Activated CD8-positive, alpha-beta T cell treated with anti-CD3 and anti-CD28 coated beads for 36 hours (primary cell): ENCODE measurements around the gene TJP3. TPM values are rescaled to one million over a fixed set of nuclear protein-coding genes. Genes with fewer than 3 reads are reported as not detected.
A peak's percentile ranks its signal among the peaks of the same experiment; 100 is the strongest.

Source experiments
- ATAC-seq: fragments of 200-7000 bp; cut with Tn5 transposase; one replicate; pipeline ENCODE4 v1.10.0; 2021; ENCODE audit warnings: mild to moderate bottlenecking, moderate library complexity
- CTCF ChIA-PET: fragments of 350-600 bp; sonication (Branson Sonifier 250); formaldehyde crosslinking; loops from one replicate; lab custom pipeline; 2021; ENCODE audit warnings: antibody characterized with exemption; lab: Charles Lee
- POLR2A ChIA-PET: fragments of 350-600 bp; sonication (Branson Sonifier 250); formaldehyde crosslinking; loops from one replicate; lab custom pipeline; 2021; ENCODE audit warnings: antibody characterized with exemption; lab: Charles Lee
- DNase-seq: peaks from one replicate; pipeline ENCODE4 v3.0.0-alpha.2; 2020
- H3K27ac Mint-ChIP-seq: one replicate; pipeline ENCODE4 v1.8.0; 2021; ENCODE audit warnings: mild to moderate bottlenecking, mixed read lengths
- H3K27me3 Mint-ChIP-seq: one replicate; pipeline ENCODE4 v1.8.0; 2021; ENCODE audit warnings: mixed read lengths
- H3K36me3 Mint-ChIP-seq: one replicate; pipeline ENCODE4 v1.8.0; 2021; ENCODE audit warnings: low read depth, mixed read lengths
- H3K4me1 Mint-ChIP-seq: one replicate; pipeline ENCODE4 v1.8.0; 2021; ENCODE audit warnings: low read depth, mixed read lengths
- H3K4me3 Mint-ChIP-seq: one replicate; pipeline ENCODE4 v1.8.0; 2021; ENCODE audit warnings: mild to moderate bottlenecking, moderate library complexity, mixed read lengths
- H3K9me3 Mint-ChIP-seq: one replicate; pipeline ENCODE4 v1.8.0; 2021; ENCODE audit warnings: mixed read lengths
- CTCF ChIP-seq: fragments of 200-600 bp; IDR thresholded peaks from one replicate; pipeline ENCODE4 v1.8.0; 2022; ENCODE audit warnings: antibody characterized with exemption, mild to moderate bottlenecking
- intact Hi-C: fragments of 100-400 bp; cut with micrococcal nuclease; formaldehyde crosslinking; loops from one replicate; pipeline ENCODE4 v1.10.0; 2022
- total RNA-seq, 2 experiments: library from RNA; stranded (reverse); gene quantifications; one replicate each; pipeline ENCODE4 v1.2.3, GENCODE V29; 2021

The TJP3 gene
- total RNA-seq, 2 experiments from 2014 or later, result 0.69 to 2.4 TPM

GRCh38 chr19:3697671-3698385, 10.4 kb upstream of the TJP3 start:
- POLR2A ChIA-PET, result interaction anchor here (0.7 to 0.8 kb wide), 2 partner anchors 60 to 141 kb away, joined by 3 read pairs; no protein-coding TSS in a partner anchor
- Mint-ChIP-seq H3K4me3 (peak overlapping the region; percentile 92), H3K27me3 (no peaks in the 10 kb centered on the region), H3K27ac (no peak overlapping the region), H3K4me1 (peaks cover 15% of the 10 kb centered on the region), H3K9me3 (no peaks in the 10 kb centered on the region), H3K36me3 (no peaks in the 10 kb centered on the region)
- CTCF ChIA-PET, result interaction anchor here (1.0 to 4.8 kb wide), 5 partner anchors 9 to 37 kb away, joined by 4 to 32 read pairs (median 4); no protein-coding TSS in a partner anchor
- TF ChIP-seq CTCF, result no peak
- DNase-seq (no peak), ATAC-seq (no peak)
- intact Hi-C loops, result no loop called here

- no peak for ATAC-seq
- TF ChIP-seq CTCF, result no peak
- peak overlapping the region; percentile 20 for H3K27ac Mint-ChIP-seq
- no peaks in the 10 kb centered on the region for H3K27me3 Mint-ChIP-seq
- peak; percentile 34 for DNase-seq
- H3K9me3 Mint-ChIP-seq, result no peaks in the 10 kb centered on the region
- ChIA-PET POLR2A (interaction anchor here (0.7 to 1.5 kb wide), 2 partner anchors 8 to 59 kb away, joined by 3 to 7 read pairs; no protein-coding TSS in a partner anchor), CTCF (interaction anchor here (0.7 to 4.8 kb wide), 4 partner anchors 8 to 31 kb away, joined by 3 to 32 read pairs (median 9); no protein-coding TSS in a partner anchor)
- H3K4me3 Mint-ChIP-seq, result peak overlapping the region; percentile 92
- peaks cover 15% of the 10 kb centered on the region for H3K4me1 Mint-ChIP-seq
- intact Hi-C loops, result no loop called here
- H3K36me3 Mint-ChIP-seq, result no peaks in the 10 kb centered on the region
Measured at GRCh38 chr19:3698386-3698950, 9.7 kb upstream of the TJP3 start.

- Mint-ChIP-seq H3K4me1 (peaks cover 15% of the 10 kb centered on the region), H3K9me3 (no peaks in the 10 kb centered on the region), H3K27ac (peak overlapping the region; percentile 79), H3K36me3 (no peaks in the 10 kb centered on the region), H3K4me3 (peak overlapping the region; percentile 92), H3K27me3 (no peaks in the 10 kb centered on the region)
- POLR2A ChIA-PET, result interaction anchor here (1.3 to 1.5 kb wide), 3 partner anchors 9 to 33 kb away, joined by 4 to 8 read pairs (median 7); no protein-coding TSS in a partner anchor
- CTCF ChIA-PET, result interaction anchor here (0.6 to 4.8 kb wide), 7 partner anchors 9 to 394 kb away, joined by 3 to 32 read pairs (median 3); no protein-coding TSS in a partner anchor
- intact Hi-C loops, result no loop called here
- TF ChIP-seq CTCF, result no peak
- DNase-seq, result peak; percentile 45
- no peak for ATAC-seq
Measured at GRCh38 chr19:3698974-3699740, 9.0 kb upstream of the TJP3 start.

- no peak for TF ChIP-seq CTCF
Measured at GRCh38 chr19:3699741-3700241, 8.4 kb upstream of the TJP3 start.

More at GRCh38 chr19:3699741-3700241, 8.4 kb upstream of the TJP3 start:
- Mint-ChIP-seq H3K4me3 (peak overlapping the region; percentile 92), H3K9me3 (no peaks in the 10 kb centered on the region), H3K36me3 (no peaks in the 10 kb centered on the region), H3K27me3 (no peaks in the 10 kb centered on the region), H3K27ac (peak overlapping the region; percentile 79), H3K4me1 (peaks cover 15% of the 10 kb centered on the region)
- CTCF ChIA-PET, result interaction anchor here (0.6 to 4.8 kb wide), 10 partner anchors 9 to 395 kb away, joined by 3 to 32 read pairs (median 4); no protein-coding TSS in a partner anchor
- intact Hi-C loops, result no loop called here
- ATAC-seq, result no peak
- POLR2A ChIA-PET, result interaction anchor here (0.6 to 1.5 kb wide), 4 partner anchors 9 to 69 kb away, joined by 3 to 8 read pairs (median 6); no protein-coding TSS in a partner anchor
- peak; percentile 42 for DNase-seq
